Spinal cord (tissue), 4 donors: Measurements from ENCODE around the gene RRP1. TPM values are rescaled to one million over a fixed set of nuclear protein-coding genes. Genes with fewer than 3 reads are reported as not detected.

Experiments used
- polyA plus RNA-seq, 2 donors: library from polyadenylated mRNA; unstranded; fragments of 120-200 nt; gene quantifications; one replicate each; pipeline ENCODE4 v1.2.1, GENCODE V29; 2013; ENCODE audit not compliant: insufficient read length in 2 of 2
- small RNA-seq: library from RNA; depleted of rRNA; stranded (forward); fragments of <200 nt; gene quantifications from one replicate; pipeline ENCODE3, GENCODE V24; 2014; ENCODE audit warnings: low replicate concordance
- total RNA-seq, 2 donors: library from RNA; depleted of rRNA in 1 of 2; stranded (reverse); fragments of 120-200 nt in 1 of 2; fragments of >200 nt in 1 of 2; gene quantifications; one replicate each; pipeline versions ENCODE4 v1.2.3 to v1.2.4, GENCODE V29; 2013 to 2014

The RRP1 gene
- total and polyA plus RNA-seq, 4 donors: 14.2 to 39.2 (median 24.1) TPM

Small RNAs within 50 kb of the gene (small RNA-seq; reads per million reads assigned to genes)
- not detected for gene AP001052.1

Other genes with a start within 250 kb of the RRP1 start
- gene HSF2BP, start 130.1 kb upstream of the RRP1 start, total RNA-seq: 1 to 10 TPM; 1.4 to 2.0 TPM
- 1 to 10 TPM; 1.3 to 1.5 TPM for gene HSF2BP, start 130.1 kb upstream of the RRP1 start, polyA plus RNA-seq
- gene RRP1B, start 130.0 kb upstream of the RRP1 start, total RNA-seq: 10 to 100 TPM; 13.1 to 19.5 TPM
- 10 to 100 TPM; 23.8 to 25.8 TPM for gene RRP1B, start 130.0 kb upstream of the RRP1 start, polyA plus RNA-seq
- 100 to 1,000 TPM in 1 of 2 donors, 10 to 100 TPM in 1; 57.4 to 127 TPM for gene PDXK, start 70.4 kb upstream of the RRP1 start, total RNA-seq
- gene PDXK, start 70.4 kb upstream of the RRP1 start, polyA plus RNA-seq: 100 to 1,000 TPM; 109 to 125 TPM
- 10 to 100 TPM in 1 of 2 donors, 1 to 10 TPM in 1; 9.8 to 18.7 TPM for gene CSTB, start 13.3 kb upstream of the RRP1 start, total RNA-seq
- gene CSTB, start 13.3 kb upstream of the RRP1 start, polyA plus RNA-seq: 10 to 100 TPM; 40.0 to 43.1 TPM
- 10 to 100 TPM; 33.7 to 35.5 TPM for gene AGPAT3, start 75.6 kb downstream of the RRP1 start, total RNA-seq
- gene AGPAT3, start 75.6 kb downstream of the RRP1 start, polyA plus RNA-seq: 10 to 100 TPM; 63.2 to 63.3 TPM
- gene TRAPPC10, start 222.7 kb downstream of the RRP1 start, total RNA-seq: 10 to 100 TPM; 25.4 to 27.1 TPM
- 10 to 100 TPM; 23.8 TPM for gene TRAPPC10, start 222.7 kb downstream of the RRP1 start, polyA plus RNA-seq